Vagina (tissue), 2 donors: ENCODE data around the gene NUB1. TPM values are rescaled to one million over a fixed set of nuclear protein-coding genes. Genes with fewer than 3 reads are reported as not detected.
A peak's percentile ranks its signal among the peaks of the same experiment; 100 is the strongest.

Experiments
- DNase-seq, 2 donors: peaks; one replicate each; pipeline ENCODE4 v3.0.0-alpha.2; 2017; ENCODE audit errors: extremely low spot score in 2 of 2
- H3K27ac ChIP-seq: fragments of 200-600 bp; sonication (generic); one replicate; pipeline ENCODE4 v1.5.1; 2019
- H3K27me3 ChIP-seq: fragments of 200-600 bp; sonication (generic); one replicate; pipeline ENCODE4 v1.5.1; 2019
- H3K36me3 ChIP-seq, 2 donors: fragments of 200-600 bp; sonication (generic); one replicate each; pipeline ENCODE4 v1.5.1; 2017 to 2019
- H3K4me1 ChIP-seq: fragments of 200-600 bp; sonication (generic); one replicate; pipeline ENCODE4 v1.5.1; 2019
- H3K4me3 ChIP-seq, 2 donors: fragments of 200-600 bp; sonication (generic); 1 replicate in 1 of 2; 2 replicates in 1 of 2; pipeline ENCODE4 v1.5.1; 2016 to 2019
- H3K9me3 ChIP-seq: fragments of 200-600 bp; sonication (generic); one replicate; pipeline ENCODE4 v1.5.1; 2019
- CTCF ChIP-seq, 3 experiments: fragments of 450-650 bp in 2 of 3; fragments of 200-600 bp in 1 of 3; sonication (generic) in 1 of 3; IDR thresholded peaks; one replicate each; pipeline ENCODE4 v1.5.1; 2017 to 2019; ENCODE audit warnings: antibody characterized with exemption in 3 of 3, mild to moderate bottlenecking in 2 of 3, moderate library complexity in 2 of 3
- POLR2A ChIP-seq, 2 donors: fragments of 450-650 bp; IDR thresholded peaks; one replicate each; pipeline ENCODE4 v1.6.1; 2017; ENCODE audit warnings: antibody characterized with exemption in 2 of 2, mild to moderate bottlenecking in 2 of 2, moderate library complexity in 2 of 2
- POLR2AphosphoS5 ChIP-seq, 2 donors: sonication (generic); formaldehyde crosslinking; IDR thresholded peaks; one replicate each; pipeline ENCODE4 v1.9.0; 2017; ENCODE audit warnings: antibody characterized with exemption in 2 of 2, mild to moderate bottlenecking in 2 of 2, low read depth in 1 of 2; ENCODE audit not compliant: insufficient read depth in 1 of 2
- intact Hi-C: fragments of 100-400 bp; cut with DNase I; formaldehyde crosslinking; loops from one replicate; pipeline ENCODE4 v1.15.1; 2023
- total RNA-seq: library from RNA; depleted of rRNA; stranded (reverse); fragments of >200 nt; gene quantifications from one replicate; pipeline ENCODE4 v1.2.3, GENCODE V29; 2016

NUB1 gene
- total RNA-seq, 1 donor from 2014 or later: 46.2 TPM

- intact Hi-C loops: no loop called here
- DNase-seq: no peak
- H3K27ac ChIP-seq: peak overlapping the region; percentile 39
- H3K36me3 ChIP-seq: no peaks in the 10 kb centered on the region
- no peaks in the 10 kb centered on the region for H3K9me3 ChIP-seq
- no peak overlapping the region for H3K4me3 ChIP-seq
- H3K27me3 ChIP-seq: no peaks in the 10 kb centered on the region
- peaks cover 21% of the 10 kb centered on the region for H3K4me1 ChIP-seq
- TF ChIP-seq CTCF (IDR thresholded peaks at IDR 0.05): no peak
- TF ChIP-seq POLR2AphosphoS5 (IDR thresholded peaks at IDR 0.05; ENCODE audit: insufficient read depth in 1 of 2, low read depth in 1 of 2): peak in 1 of 2 donors; percentile 23
Observed at GRCh38 chr7:151404216-151405011, 62.8 kb downstream of the NUB1 start.

DNA sequence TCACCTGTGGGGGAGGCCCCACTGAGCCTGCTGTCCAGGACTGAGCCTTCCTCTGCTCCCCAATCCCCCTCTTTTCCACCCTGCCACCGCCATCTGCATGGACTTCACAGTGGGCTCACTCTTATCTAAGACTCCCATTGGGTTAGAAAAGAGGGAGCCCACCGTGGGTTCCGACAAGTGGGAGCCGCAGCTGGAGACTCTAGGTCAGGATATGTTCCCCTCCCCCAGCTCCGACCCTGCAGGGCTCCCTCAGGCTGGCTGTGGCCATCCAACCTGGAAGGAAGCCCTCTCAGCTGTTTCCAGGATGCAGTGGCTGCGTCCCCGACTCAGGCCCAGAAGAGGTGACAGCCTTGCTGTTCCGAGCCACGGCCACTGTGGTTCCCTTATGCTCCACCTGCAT, 63.4 kb downstream of the NUB1 start:
- intact Hi-C loops: no loop called here
- Histone ChIP-seq H3K36me3 (no peaks in the 10 kb centered on the region), H3K27ac (peak overlapping the region; percentile 20), H3K9me3 (no peaks in the 10 kb centered on the region), H3K4me1 (peaks cover 27% of the 10 kb centered on the region), H3K4me3 (no peak overlapping the region), H3K27me3 (no peaks in the 10 kb centered on the region)
- no peak for DNase-seq
- TF ChIP-seq CTCF (IDR thresholded peaks at IDR 0.05) (no peak), POLR2AphosphoS5 (IDR thresholded peaks at IDR 0.05; ENCODE audit: insufficient read depth in 1 of 2, low read depth in 1 of 2) (no peak), POLR2A (IDR thresholded peaks at IDR 0.05) (no peak)

DNA sequence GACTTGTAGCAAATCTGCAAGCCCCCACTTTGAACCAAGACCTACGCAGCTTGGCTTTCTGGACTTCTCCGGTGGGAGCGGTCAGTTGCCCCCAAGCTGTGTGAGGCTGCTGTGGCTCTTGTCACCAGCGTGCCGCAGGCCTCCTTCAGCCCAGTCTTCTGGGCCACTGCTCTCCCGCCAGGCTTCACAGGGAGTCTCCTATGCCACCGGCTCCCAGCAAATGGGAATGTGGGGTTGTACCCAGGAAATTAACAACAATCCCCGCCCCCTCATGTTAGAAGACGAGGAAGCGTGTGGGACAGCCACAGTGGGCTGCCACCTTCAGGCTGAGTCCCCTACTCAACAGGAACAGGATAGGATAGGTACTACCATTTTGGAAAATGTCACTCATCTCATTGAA, 64.0 kb downstream of the NUB1 start:
- H3K4me1 ChIP-seq: peaks cover 33% of the 10 kb centered on the region
- H3K36me3 ChIP-seq: no peaks in the 10 kb centered on the region
- DNase-seq: no peak
- TF ChIP-seq POLR2A (IDR thresholded peaks at IDR 0.05) (no peak), POLR2AphosphoS5 (IDR thresholded peaks at IDR 0.05; ENCODE audit: insufficient read depth in 1 of 2, low read depth in 1 of 2) (no peak), CTCF (IDR thresholded peaks at IDR 0.05) (no peak)
- H3K4me3 ChIP-seq: no peak overlapping the region
- H3K27me3 ChIP-seq: no peaks in the 10 kb centered on the region
- H3K27ac ChIP-seq: no peak overlapping the region
- intact Hi-C loops: no loop called here
- no peaks in the 10 kb centered on the region for H3K9me3 ChIP-seq

DNA sequence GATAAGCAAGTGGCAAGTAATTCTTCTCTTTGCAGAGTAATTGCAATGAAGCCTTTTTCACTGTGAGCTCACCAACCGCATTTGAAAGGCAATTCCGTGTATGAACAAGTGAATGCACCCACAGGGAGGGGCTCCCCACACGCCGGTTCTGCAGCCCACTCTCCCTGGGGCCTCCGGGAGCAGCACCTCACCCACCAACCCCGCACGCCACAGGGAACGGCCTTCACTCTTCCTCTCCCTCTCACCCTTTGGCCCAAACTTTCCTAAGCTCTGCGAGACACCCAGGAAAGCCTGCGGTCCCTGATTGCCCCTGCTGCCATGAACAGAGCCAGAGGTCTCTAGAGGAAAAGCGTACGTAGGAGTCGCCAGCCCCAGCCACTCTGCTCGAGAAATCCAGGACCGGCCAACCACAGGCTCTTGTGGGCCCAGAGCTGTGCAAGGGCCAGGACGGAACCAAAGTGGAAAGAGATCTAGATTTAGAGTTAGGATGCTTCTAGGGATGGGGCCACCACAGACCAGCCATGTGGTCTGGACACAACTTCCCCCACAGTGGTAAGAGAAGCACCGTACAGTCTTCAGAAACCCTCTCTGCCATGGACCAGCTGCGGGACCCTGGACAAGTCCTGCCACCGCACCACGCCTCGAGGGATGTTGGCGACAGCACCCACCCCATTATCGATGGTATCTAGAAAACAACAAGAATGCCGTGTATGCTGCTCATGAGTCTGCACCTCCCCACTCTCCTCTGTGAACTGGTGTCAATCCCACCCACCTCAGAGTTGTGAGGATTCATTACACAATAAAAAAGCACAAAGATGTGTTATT, 64.7 kb downstream of the NUB1 start:
- TF ChIP-seq CTCF (IDR thresholded peaks at IDR 0.05) (no peak), POLR2A (IDR thresholded peaks at IDR 0.05) (no peak), POLR2AphosphoS5 (IDR thresholded peaks at IDR 0.05; ENCODE audit: insufficient read depth in 1 of 2, low read depth in 1 of 2) (no peak)

More for the DNA sequence above, 64.7 kb downstream of the NUB1 start:
- no peaks in the 10 kb centered on the region for H3K36me3 ChIP-seq
- peaks cover 36% of the 10 kb centered on the region for H3K4me1 ChIP-seq
- no peaks in the 10 kb centered on the region for H3K9me3 ChIP-seq
- intact Hi-C loops: no loop called here
- H3K4me3 ChIP-seq: no peak overlapping the region
- no peak for DNase-seq
- no peaks in the 10 kb centered on the region for H3K27me3 ChIP-seq
- H3K27ac ChIP-seq: no peak overlapping the region
